HepG2 (cell line): ENCODE measurements around the gene CASP6. TPM values are rescaled to one million over a fixed set of nuclear protein-coding genes. Genes with fewer than 3 reads are reported as not detected.

Source experiments
- DR1 ChIP-seq: sonication (generic); formaldehyde crosslinking; IDR thresholded peaks from 2 replicates; pipeline ENCODE4 v1.8.0; 2021; ENCODE audit warnings: mild to moderate bottlenecking, missing genetic modification reagents, inconsistent platforms
- EED ChIP-seq: sonication (generic); formaldehyde crosslinking; IDR thresholded peaks from 2 replicates; pipeline ENCODE4 v1.5.0; 2020; ENCODE audit warnings: mild to moderate bottlenecking, missing genetic modification reagents
- ERF ChIP-seq: IDR thresholded peaks from 2 replicates; pipeline ENCODE4 v1.6.1; 2018; ENCODE audit warnings: missing biosample characterization, missing genetic modification reagents
- FUBP1 ChIP-seq: sonication (generic); formaldehyde crosslinking; IDR thresholded peaks from 2 replicates; pipeline ENCODE4 v1.5.1; 2020; ENCODE audit warnings: missing genetic modification reagents, mild to moderate bottlenecking, borderline replicate concordance
- HIVEP1 ChIP-seq: sonication (generic); formaldehyde crosslinking; IDR thresholded peaks from 2 replicates; pipeline ENCODE4 v1.4.0; 2020; ENCODE audit warnings: mild to moderate bottlenecking, missing genetic modification reagents
- KLF16 ChIP-seq, 2 experiments: sonication (generic) in 1 of 2; formaldehyde crosslinking in 1 of 2; IDR thresholded peaks; 2 replicates each; pipeline versions ENCODE4 v1.6.1 to v1.8.0; 2016 to 2023; ENCODE audit warnings: missing genetic modification reagents in 2 of 2, missing compliant biosample characterization in 1 of 2
- PHF20 ChIP-seq: sonication (generic); formaldehyde crosslinking; IDR thresholded peaks from 2 replicates; pipeline ENCODE4 v1.5.0; 2020; ENCODE audit warnings: mild to moderate bottlenecking, missing genetic modification reagents
- RNF2 ChIP-seq: fragments of 450-650 bp; conservative IDR thresholded peaks from 2 replicates; pipeline ENCODE4 v1.6.1; 2016; ENCODE audit warnings: low read depth
- SIX4 ChIP-seq: sonication (generic); formaldehyde crosslinking; IDR thresholded peaks from 2 replicates; pipeline ENCODE4 v1.4.0; 2020; ENCODE audit warnings: missing genetic modification reagents
- STAT6 ChIP-seq: sonication (generic); formaldehyde crosslinking; IDR thresholded peaks from 2 replicates; pipeline ENCODE4 v1.4.0; 2020; ENCODE audit warnings: missing genetic modification reagents, mild to moderate bottlenecking, borderline replicate concordance
- ZNF17 ChIP-seq: sonication (generic); formaldehyde crosslinking; IDR thresholded peaks from 2 replicates; pipeline ENCODE4 v1.5.0; 2020; ENCODE audit warnings: mild to moderate bottlenecking, missing genetic modification reagents
- ZNF543 ChIP-seq: sonication (generic); formaldehyde crosslinking; IDR thresholded peaks from 2 replicates; pipeline ENCODE4 v1.4.0; 2020; ENCODE audit warnings: mild to moderate bottlenecking, missing genetic modification reagents
- ZNF570 ChIP-seq: sonication (generic); formaldehyde crosslinking; IDR thresholded peaks from 2 replicates; pipeline ENCODE4 v1.4.0; 2020; ENCODE audit warnings: mild to moderate bottlenecking, missing genetic modification reagents, borderline replicate concordance
- ZSCAN25 ChIP-seq: sonication (generic); formaldehyde crosslinking; IDR thresholded peaks from 2 replicates; pipeline ENCODE4 v1.8.0; 2022; ENCODE audit warnings: mild to moderate bottlenecking, missing genetic modification reagents
- polyA plus RNA-seq, 8 experiments: library from polyadenylated mRNA; depleted of rRNA in 3 of 8; stranded (reverse) in 7 of 8; unstranded in 1 of 8; fragments of >200 nt; fragmentation: Illumina TruSeq in 4 of 8; extraction: Trizol in 4 of 8; gene quantifications; 2 replicates each; pipeline versions ENCODE4 v1.2.1 to v1.2.3, GENCODE V29; 2011 to 2016; ENCODE audit warnings: low read depth in 4 of 8, missing spikeins in 1 of 8, mixed read lengths in 1 of 8; ENCODE audit not compliant: insufficient read depth in 1 of 8
- total RNA-seq, 5 experiments: library from RNA; depleted of rRNA; stranded (reverse); fragments of >200 nt; fragmentation: Illumina TruSeq; extraction: Trizol; gene quantifications; 2 replicates each; pipeline ENCODE4 v1.2.3, GENCODE V29; 2016; ENCODE audit warnings: low read depth in 1 of 5
- TF ChIP-seq, protein P1 (sequence below): sonication (generic); formaldehyde crosslinking; IDR thresholded peaks from 2 replicates; pipeline ENCODE4 v1.5.0; 2020; ENCODE audit warnings: mild to moderate bottlenecking, missing genetic modification reagents, borderline replicate concordance

The CASP6 gene
- total and polyA plus RNA-seq, 2 of the 13 experiments (the other 11 are each of a cell fraction or from before 2014, with no cell fraction given), result 19.7 to 34.6 TPM

DNA sequence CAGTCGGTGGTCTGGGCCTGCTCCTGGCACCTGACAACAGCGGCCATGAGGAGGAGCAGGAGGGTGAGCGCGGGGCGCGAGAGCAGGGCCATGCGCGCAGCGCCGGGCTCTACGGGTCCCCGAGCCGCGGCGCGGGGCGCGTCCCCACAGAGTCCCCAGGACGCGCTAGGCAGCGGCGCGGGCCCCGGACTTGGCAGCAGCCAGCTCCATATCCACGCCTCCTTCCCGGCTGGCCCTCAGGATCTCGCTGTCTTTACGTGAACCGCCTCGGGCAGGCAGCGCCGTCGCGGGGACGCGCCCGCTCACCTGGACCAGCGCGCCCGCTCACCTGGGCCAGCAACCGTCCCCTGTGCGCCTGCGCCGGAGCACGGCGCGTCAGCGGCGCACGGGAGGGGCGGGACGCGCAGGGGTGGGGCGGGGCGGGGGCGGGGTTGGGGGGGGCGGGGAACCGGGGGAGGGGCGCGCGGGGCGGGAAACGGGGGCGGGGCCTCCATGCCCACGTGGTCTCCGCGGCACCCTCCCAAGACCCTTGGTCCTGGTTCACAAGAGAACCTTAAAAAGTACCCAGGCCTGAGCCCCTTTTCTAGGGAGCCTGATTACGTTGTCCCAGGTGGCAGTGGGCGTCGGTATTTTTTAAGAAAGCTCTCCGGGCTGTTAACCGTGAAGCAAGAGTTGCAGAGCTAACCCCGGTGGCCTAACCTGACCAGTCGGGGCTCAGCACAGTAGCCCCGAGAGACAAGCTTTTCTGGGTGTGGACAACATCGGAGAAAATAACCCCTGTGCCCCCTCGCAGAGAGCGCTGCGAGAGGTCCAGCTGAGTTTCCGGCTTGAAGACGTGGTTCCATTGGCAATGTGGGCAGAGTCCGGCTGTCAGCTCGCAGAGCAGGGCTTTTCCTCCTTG, 26.7 kb upstream of the CASP6 start, which contains the start of gene PLA2G12A (continued):
- TF ChIP-seq, protein P1, sequence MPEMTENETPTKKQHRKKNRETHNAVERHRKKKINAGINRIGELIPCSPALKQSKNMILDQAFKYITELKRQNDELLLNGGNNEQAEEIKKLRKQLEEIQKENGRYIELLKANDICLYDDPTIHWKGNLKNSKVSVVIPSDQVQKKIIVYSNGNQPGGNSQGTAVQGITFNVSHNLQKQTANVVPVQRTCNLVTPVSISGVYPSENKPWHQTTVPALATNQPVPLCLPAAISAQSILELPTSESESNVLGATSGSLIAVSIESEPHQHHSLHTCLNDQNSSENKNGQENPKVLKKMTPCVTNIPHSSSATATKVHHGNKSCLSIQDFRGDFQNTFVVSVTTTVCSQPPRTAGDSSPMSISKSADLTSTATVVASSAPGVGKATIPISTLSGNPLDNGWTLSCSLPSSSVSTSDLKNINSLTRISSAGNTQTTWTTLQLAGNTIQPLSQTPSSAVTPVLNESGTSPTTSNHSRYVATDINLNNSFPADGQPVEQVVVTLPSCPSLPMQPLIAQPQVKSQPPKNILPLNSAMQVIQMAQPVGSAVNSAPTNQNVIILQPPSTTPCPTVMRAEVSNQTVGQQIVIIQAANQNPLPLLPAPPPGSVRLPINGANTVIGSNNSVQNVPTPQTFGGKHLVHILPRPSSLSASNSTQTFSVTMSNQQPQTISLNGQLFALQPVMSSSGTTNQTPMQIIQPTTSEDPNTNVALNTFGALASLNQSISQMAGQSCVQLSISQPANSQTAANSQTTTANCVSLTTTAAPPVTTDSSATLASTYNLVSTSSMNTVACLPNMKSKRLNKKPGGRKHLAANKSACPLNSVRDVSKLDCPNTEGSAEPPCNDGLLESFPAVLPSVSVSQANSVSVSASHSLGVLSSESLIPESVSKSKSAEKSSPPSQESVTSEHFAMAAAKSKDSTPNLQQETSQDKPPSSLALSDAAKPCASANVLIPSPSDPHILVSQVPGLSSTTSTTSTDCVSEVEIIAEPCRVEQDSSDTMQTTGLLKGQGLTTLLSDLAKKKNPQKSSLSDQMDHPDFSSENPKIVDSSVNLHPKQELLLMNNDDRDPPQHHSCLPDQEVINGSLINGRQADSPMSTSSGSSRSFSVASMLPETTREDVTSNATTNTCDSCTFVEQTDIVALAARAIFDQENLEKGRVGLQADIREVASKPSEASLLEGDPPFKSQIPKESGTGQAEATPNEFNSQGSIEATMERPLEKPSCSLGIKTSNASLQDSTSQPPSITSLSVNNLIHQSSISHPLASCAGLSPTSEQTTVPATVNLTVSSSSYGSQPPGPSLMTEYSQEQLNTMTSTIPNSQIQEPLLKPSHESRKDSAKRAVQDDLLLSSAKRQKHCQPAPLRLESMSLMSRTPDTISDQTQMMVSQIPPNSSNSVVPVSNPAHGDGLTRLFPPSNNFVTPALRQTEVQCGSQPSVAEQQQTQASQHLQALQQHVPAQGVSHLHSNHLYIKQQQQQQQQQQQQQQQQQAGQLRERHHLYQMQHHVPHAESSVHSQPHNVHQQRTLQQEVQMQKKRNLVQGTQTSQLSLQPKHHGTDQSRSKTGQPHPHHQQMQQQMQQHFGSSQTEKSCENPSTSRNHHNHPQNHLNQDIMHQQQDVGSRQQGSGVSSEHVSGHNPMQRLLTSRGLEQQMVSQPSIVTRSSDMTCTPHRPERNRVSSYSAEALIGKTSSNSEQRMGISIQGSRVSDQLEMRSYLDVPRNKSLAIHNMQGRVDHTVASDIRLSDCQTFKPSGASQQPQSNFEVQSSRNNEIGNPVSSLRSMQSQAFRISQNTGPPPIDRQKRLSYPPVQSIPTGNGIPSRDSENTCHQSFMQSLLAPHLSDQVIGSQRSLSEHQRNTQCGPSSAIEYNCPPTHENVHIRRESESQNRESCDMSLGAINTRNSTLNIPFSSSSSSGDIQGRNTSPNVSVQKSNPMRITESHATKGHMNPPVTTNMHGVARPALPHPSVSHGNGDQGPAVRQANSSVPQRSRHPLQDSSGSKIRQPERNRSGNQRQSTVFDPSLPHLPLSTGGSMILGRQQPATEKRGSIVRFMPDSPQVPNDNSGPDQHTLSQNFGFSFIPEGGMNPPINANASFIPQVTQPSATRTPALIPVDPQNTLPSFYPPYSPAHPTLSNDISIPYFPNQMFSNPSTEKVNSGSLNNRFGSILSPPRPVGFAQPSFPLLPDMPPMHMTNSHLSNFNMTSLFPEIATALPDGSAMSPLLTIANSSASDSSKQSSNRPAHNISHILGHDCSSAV (CRISPR knock-in tag), result no peak
- TF ChIP-seq RNF2 (peak; percentile 50; the same call in 1 of the 2 replicates), PHF20 (CRISPR knock-in tag) (peak; percentile 54), SIX4 (CRISPR knock-in tag) (no peak), ZNF17 (no peak), FUBP1 (CRISPR knock-in tag) (no peak), STAT6 (peak; percentile 45; the same call in 1 of the 2 replicates), ZSCAN25 (CRISPR knock-in tag) (peak; percentile 89), ERF (peak; percentile 70; the same call in 1 of the 2 replicates), HIVEP1 (CRISPR knock-in tag) (no peak), EED (CRISPR knock-in tag) (peak; percentile 40; the same call in 1 of the 2 replicates), ZNF570 (CRISPR knock-in tag) (no peak), DR1 (CRISPR knock-in tag) (no peak), KLF16 (CRISPR knock-in tag; IDR thresholded peaks at IDR 0.05) (no peak), ZNF543 (CRISPR knock-in tag) (no peak)
